HG02588 (cell line): Measurements from ENCODE around the gene PEAK3.

Source experiments
- ATAC-seq: cut with Tn5 transposase; IDR thresholded peaks from one replicate; pipeline ENCODE4 v1.9.1; 2021; ENCODE audit warnings: mild to moderate bottlenecking, moderate library complexity; ENCODE audit not compliant: unreplicated experiment

PEAK3 gene

GRCh38 chr19:2282062-2282861 is at the start of gene PEAK3:
TSS of gene PEAK3 (minus strand) at chr19:2282175. CDS start at chr19:2280931, 1,244 bp downstream.
- no peak for ATAC-seq

GRCh38 chr19:2330632-2331284 is 48.8 kb upstream of the PEAK3 start:
- no peak for ATAC-seq

- ATAC-seq: no peak
These were observed 48.3 kb upstream of the PEAK3 start for GRCh38 chr19:2330255-2330631.

- no peak for ATAC-seq
These were observed 47.5 kb upstream of the PEAK3 start for GRCh38 chr19:2329501-2329916.

GRCh38 chr19:2329149-2329478 is 47.1 kb upstream of the PEAK3 start:
- no peak for ATAC-seq

- peak; percentile 63 for ATAC-seq
These were observed 46.6 kb upstream of the PEAK3 start, which contains the start of the genes LSM7 and SPPL2B for GRCh38 chr19:2328401-2329148. TSS of gene LSM7 (minus strand) at chr19:2328586. CDS start at chr19:2328566, 20 bp downstream. TSS of gene SPPL2B (plus strand) at chr19:2328684. CDS start at chr19:2328710, 26 bp downstream.

- peak; percentile 3 for ATAC-seq
These were observed 45.9 kb upstream of the PEAK3 start for GRCh38 chr19:2327773-2328400.

GRCh38 chr19:2326699-2327360 is 44.9 kb upstream of the PEAK3 start:
- no peak for ATAC-seq

- ATAC-seq: no peak
These were observed 43.5 kb upstream of the PEAK3 start for GRCh38 chr19:2325281-2326046.

- ATAC-seq: no peak
These were observed 42.4 kb upstream of the PEAK3 start for GRCh38 chr19:2324220-2324948.

- ATAC-seq: no peak
These were observed 41.7 kb upstream of the PEAK3 start for GRCh38 chr19:2323707-2324106.

- no peak for ATAC-seq
These were observed 39.7 kb upstream of the PEAK3 start for GRCh38 chr19:2321565-2322283.

GRCh38 chr19:2320939-2321338 is 39.0 kb upstream of the PEAK3 start:
- no peak for ATAC-seq

GRCh38 chr19:2320049-2320448 is 38.1 kb upstream of the PEAK3 start:
- no peak for ATAC-seq

GRCh38 chr19:2319551-2319950 is 37.6 kb upstream of the PEAK3 start:
- no peak for ATAC-seq

GRCh38 chr19:2318923-2319322 is 36.9 kb upstream of the PEAK3 start:
- no peak for ATAC-seq

GRCh38 chr19:2317756-2318155 is 35.8 kb upstream of the PEAK3 start:
- no peak for ATAC-seq

- ATAC-seq: no peak
These were observed 35.3 kb upstream of the PEAK3 start for GRCh38 chr19:2317300-2317699.
